Activated gamma-delta T cell (primary cell): ENCODE results near the gene FAM9A.
A peak's percentile ranks its signal among the peaks of the same experiment; 100 is the strongest.
"Not testable (repeated sequence)": the region's sequence is repeated elsewhere in the genome, so short reads cannot be mapped to it uniquely, and the experiment has no call there.

Experiments
- DNase-seq: peaks from one replicate; lab custom pipeline; 2025; lab: John Stamatoyannopoulos, UW

The FAM9A gene

GRCh38 chrX:8803326-8803725 lies 2.1 kb upstream of the FAM9A start:
- DNase-seq = no peak

DNA sequence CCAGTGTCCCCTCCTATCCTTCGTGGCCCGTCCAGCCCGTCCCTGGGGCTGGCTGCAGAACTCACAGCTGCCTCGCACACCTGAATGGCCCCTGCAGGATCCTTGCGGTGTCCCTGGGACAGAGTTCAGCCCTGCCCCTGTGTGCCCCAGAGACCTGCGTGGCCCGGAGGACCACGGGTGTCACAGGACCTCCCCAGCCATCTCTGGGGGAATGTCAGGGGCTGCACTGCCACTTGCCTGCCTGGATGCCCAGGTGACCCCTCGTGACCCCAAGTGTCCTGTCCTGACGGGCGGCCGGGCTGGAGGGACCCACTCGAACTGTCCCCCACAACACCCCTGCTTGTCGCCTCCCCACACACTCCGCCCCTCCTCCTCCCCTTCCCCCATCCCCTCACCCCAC lies 832 bp downstream of the FAM9A start:
- DNase-seq = not testable (repeated sequence)

DNA sequence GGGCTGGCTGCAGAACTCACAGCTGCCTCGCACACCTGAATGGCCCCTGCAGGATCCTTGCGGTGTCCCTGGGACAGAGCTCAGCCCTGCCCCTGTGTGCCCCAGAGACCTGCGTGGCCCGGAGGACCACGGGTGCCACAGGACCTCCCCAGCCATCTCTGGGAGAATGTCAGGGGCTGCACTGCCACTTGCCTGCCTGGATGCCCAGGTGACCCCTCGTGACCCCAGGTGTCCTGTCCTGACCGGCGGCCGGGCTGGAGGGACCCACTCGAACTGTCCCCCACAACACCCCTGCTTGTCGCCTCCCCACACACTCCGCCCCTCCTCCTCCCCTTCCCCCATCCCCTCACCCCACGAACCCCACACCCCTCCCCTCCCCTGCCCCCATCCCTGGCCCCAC lies 1.9 kb downstream of the FAM9A start:
- not testable (repeated sequence) for DNase-seq

GRCh38 chrX:8798702-8799101 lies 2.5 kb downstream of the FAM9A start:
- not testable (repeated sequence) for DNase-seq

DNA sequence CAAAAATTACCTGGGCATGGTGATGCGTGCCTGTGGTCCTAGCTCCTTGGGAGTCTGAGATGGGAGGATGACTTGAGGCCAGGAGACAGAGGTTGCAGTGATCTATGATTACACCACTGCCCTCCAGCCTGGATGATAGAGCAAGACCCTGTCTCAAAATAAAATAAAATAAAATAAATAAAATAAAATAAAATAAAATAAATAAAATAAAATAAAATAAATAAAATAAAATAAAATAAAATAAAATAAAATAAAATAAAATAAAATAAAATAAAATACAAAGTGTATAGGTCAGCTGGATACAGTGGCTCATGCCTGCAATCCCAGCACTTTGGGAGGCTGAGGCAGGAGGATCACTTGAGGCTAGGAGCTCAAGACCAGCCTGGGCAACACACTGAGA lies 14.1 kb downstream of the FAM9A start:
- DNase-seq = not testable (repeated sequence)

DNA sequence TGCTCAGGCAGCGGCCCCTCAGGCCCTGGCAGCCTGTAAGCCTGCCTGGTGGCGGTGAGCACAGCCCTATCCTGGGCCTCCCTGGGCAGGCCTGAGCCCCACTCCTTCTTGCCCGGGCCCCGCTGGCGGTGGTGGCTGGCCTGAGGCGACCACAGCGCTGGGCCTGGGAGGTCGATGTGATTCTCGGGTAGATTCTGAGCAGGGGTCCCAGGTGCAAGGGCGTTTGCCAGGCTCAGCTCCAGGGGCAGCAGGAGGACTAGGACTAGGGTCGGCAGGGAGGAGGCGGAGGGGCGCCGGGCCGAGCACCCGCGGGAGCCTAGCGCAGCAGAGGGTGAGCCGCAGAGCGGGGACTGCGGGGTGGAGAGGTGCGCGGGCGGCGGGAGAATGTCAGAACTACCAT lies 17.0 kb downstream of the FAM9A start:
- DNase-seq = no peak

- DNase-seq = no peak
These were observed 17.5 kb downstream of the FAM9A start for GRCh38 chrX:8783714-8784098.

- DNase-seq = peak; percentile 6
These were observed 18.0 kb downstream of the FAM9A start for GRCh38 chrX:8783097-8783713.

DNA sequence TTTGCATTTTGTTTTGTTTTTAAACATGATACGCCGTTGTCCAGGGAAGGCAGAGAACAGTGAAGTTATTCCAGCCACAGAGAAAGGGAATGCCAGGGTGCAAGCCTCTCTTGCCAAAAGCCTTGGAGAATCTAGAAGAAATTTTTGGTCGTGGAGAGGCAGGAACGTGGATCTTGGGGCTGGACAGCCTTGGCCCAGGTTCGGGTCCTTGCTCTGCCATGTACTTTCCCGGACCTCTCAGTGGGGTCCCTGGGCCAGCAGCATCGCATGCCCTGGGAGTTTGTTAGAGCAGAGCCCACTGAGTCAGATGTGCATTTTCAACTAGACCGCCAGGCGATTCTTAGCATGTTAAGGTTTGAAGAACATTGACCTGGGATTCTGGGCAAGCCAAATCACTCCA lies 18.6 kb downstream of the FAM9A start:
- DNase-seq = no peak

- not testable (repeated sequence) for DNase-seq
These were observed 19.3 kb downstream of the FAM9A start for GRCh38 chrX:8781921-8782320.

DNA sequence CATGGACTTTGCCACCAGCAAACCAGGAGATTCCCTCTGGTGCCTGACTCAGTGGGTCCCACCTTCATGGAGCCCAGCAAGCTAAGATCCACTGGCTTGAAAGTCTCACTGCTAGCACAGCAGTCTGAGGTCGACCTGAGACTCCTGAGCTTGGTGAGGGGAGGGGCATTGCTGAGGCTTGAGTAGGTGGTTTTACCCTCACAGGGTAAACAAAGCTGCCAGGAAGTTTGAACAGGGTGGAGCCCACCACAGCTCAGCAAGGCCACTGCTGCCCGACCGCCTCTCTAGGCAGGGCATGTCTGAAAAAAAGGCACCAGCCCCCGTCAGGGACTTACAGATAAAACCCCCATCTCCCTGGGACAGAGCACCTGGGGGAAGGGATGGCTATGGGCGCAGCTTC lies 28.1 kb downstream of the FAM9A start:
- DNase-seq = no peak

- DNase-seq = no peak
These were observed 41.2 kb downstream of the FAM9A start for GRCh38 chrX:8760021-8760420.

DNA sequence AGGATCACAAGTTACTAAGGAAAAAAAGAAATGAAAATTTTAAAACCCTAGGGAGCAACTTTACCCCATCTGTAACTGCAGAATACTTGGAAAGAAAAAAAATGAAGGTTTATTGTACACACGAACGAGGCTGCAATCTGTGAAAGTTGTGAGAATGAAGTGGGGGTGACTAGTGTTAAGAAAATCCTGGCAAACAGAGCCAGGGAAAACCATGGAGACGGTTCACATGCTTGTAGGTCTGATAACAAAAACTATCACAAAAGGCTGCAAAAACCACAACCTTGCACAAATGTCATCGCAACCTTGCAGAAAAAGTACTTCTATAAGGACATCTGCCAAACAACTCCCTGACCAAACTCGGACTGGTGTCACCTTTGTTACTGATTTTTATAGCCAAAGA lies 42.5 kb downstream of the FAM9A start:
- DNase-seq = not testable (repeated sequence)

- DNase-seq = not testable (repeated sequence)
These were observed 43.4 kb downstream of the FAM9A start for GRCh38 chrX:8757609-8758389.

DNA sequence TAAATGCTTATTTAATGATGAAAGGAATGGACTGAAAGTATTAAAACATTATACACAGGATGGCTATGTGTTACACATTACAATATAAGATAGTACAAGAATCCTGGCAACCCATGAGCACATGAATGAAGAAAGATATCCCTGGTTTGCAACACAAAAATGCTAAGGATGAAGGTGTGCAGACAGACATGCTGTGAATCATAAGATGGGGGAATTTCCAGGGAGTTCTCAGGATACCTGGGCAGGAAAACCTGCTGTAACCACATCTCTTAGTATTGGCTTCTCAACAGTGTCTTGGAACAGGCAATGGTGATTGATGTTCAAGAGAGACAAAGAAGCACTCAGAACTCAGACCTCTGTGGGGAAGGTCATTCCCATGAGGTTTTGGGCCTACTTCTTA lies 45.4 kb downstream of the FAM9A start:
- DNase-seq = no peak

- DNase-seq = no peak
These were observed 46.1 kb downstream of the FAM9A start for GRCh38 chrX:8755116-8755515.

- no peak for DNase-seq
These were observed 51.5 kb downstream of the FAM9A start for GRCh38 chrX:8749697-8750096.

DNA sequence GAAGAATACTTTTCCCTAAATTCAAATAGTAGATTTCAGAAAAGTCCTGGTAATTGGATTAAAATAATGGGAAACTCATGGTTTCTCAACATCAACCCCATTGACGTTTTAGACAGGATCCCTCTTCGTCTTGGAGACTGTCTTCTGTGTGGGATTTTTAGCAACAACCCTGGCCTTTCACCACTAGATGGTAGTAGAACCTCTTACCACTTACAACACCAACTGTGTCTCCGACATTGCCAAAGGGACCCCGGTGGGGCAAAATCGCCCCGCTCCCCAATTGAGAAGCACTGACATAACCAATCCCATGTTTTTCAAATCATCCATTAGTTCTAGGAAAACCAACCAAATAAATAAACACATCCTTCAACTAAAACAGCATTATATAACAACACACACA lies 52.3 kb downstream of the FAM9A start:
- DNase-seq = no peak

DNA sequence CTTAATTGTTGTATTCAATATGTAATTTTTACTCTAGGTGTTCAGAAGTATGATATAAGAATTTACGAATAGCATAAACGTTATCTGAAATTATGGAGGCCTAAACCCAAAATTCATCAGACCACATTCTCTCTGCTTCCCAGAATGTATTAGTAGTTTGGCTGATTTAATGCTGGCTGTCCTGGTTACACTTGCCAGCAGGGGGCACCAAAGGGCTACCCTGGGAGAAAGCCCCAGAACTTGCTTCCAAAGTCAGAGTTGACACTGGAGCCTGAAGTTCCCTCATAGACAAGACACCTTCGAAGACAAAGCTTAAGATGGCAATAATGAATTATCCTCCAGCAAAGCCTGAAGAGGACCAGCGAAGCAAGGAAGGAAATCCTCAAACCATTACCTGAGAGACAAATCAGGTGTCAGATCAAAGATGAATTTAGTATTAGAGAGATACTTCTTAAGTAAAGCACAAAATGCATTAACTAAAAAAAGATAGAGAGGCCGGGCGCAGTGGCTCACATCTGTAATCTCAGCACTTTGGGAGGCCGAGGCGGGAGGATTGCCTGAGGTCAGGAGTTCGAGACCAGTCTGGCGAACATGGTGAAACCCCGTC lies 58.0 kb downstream of the FAM9A start:
- DNase-seq = no peak

DNA sequence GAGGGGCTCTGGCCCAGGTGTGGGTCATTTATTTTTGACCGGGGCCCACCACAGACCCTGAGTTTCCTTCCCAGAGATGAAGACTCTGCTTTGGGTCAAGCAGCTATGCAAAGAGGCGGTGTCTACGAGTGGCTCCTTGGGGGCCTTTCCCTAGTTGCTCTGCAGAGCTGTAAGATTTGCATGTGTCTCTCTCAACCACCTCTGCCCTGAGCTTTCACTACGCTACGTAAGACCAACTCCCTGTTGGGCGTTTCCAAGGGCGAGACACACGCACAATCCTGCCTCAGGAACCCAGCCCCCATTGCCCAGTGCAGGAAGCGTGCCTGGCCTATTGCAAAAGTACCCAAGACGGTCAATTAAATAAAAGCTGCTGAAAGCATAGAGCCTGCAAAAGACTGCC lies 59.2 kb downstream of the FAM9A start:
- no peak for DNase-seq
